C4-2B (cell line): Measurements from ENCODE around the gene SHANK1.

ENCODE experiments used
- CTCF ChIP-seq: fragments of 450-650 bp; conservative IDR thresholded peaks from 2 replicates; pipeline ENCODE4 v1.5.1; 2017; ENCODE audit warnings: mild to moderate bottlenecking
- ZFX ChIP-seq: fragments of 450-650 bp; IDR thresholded peaks from 2 replicates; pipeline ENCODE4 v1.6.1; 2017

DNA sequence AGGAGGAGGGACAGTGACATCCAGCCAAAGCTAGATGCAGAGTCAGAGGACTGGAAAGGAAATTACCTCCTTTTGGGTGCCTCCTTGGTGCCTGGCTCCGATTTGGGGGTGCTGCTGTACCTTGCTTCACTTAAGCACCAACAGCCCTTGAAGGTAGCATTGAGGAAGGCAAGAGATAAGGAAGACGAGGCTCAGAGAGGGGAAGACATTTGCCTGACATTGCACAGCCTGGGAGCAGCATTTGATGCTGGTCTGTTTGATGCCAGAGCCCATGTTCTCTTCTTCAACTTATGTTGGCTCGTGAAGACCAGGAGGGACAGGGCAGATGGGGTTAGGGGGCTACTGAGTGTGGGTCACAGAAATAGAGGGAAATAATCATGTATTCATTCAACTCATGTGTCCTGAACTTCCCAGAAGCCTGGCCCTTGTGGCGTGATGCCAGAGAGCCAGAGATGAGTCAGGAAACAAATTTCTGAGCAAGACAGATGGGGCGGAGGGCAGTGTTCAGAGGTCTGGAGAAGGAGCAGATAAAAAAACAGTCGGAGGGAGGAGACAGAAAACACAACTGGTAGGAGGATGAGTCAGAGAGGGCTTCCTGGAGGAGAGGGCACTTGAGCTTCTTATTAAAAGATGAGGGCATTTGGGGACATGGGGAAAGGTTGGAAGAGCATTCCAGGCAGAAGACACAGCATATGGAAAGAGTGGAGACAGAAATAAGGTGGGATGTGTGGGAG is 73.4 kb downstream of the SHANK1 start:
- no peak for TF ChIP-seq CTCF
- TF ChIP-seq ZFX = no peak
